ENCODE data around the gene FRK.
"Not testable (repeated sequence)": the region's sequence is repeated elsewhere in the genome, so short reads cannot be mapped to it uniquely, and the experiment has no call there.

Gene FRK, protein sequence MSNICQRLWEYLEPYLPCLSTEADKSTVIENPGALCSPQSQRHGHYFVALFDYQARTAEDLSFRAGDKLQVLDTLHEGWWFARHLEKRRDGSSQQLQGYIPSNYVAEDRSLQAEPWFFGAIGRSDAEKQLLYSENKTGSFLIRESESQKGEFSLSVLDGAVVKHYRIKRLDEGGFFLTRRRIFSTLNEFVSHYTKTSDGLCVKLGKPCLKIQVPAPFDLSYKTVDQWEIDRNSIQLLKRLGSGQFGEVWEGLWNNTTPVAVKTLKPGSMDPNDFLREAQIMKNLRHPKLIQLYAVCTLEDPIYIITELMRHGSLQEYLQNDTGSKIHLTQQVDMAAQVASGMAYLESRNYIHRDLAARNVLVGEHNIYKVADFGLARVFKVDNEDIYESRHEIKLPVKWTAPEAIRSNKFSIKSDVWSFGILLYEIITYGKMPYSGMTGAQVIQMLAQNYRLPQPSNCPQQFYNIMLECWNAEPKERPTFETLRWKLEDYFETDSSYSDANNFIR

DNA sequence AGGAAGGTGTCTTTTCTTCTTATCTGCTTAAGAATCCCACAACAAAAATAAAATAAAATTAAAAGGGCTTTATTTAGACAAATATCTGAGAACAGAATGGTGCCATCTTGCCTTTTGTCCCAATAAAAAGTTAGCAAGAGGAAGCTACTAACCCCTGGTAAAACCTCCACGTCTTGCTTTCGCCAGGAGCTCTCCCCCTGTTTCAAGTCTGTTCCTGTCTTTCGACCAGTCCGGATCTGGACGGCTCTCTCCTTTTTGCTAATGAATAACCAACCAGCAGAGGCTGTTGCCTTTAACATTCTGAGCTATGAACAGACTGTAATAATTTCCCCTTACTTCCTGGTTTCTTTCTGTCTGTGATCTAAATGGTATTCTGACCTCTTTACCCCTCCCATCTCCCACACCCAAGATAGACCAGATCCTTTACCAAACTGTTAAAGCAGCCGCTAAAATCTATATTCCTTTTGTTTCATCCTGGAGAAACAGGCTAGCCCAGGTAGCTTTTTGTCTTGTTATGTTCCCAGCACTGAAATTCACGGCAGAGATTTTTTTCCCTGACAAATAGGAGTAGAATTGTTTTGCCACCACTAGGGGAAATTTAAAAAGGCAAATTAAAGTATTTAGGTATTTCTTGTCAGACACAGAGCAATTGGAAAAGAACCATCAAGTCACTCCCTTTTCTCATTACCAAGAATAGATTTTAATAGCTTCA lies at the start of gene FRK:
FRK (minus strand) TSS at position 320 of the 712 bp plus-strand sequence. CDS start 580 bp downstream, outside the sequence.
- no peak for DNase-seq (ENCODE audit: low read depth in 2 of 2)

DNA sequence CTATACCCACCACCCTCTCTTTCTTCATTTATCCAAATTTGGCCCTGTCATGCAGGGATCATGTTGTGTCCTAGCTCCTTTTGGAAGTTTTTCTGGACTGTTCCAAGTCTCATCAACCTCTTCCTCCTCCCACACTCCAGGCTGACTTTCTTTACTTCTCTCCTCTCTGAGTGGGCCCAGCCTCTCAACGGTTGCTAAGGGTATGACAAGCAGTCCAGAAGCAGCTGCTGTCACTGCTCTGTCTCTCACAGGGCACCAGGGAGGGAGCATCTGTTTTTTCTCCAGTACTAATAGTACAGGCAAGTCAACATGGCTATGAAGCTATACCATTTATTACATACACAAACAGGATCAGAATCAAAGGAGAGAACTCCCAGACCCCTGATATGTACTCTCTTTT lies 48.1 kb upstream of the FRK start:
- DNase-seq (ENCODE audit: low read depth in 2 of 2): no peak

DNA sequence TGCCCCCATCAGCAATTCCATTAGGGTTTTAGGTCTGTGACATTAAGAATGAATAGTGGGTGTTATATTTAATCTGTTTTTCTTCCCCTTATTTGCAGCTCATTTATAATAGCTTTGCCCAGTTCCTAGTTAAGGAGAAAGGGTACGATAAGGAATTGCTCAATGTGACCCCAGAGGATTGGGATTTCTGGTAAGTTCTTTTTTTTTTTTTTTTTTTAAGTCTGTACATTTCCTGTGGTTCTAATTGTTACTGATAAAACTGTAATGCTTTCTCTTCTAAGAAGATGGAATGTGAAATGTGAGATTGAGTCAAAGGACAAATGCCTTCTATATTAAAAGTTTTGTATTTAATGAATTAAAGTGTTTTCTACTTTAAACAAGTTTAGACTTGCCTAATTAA lies 45.5 kb upstream of the FRK start:
- DNase-seq (ENCODE audit: low read depth in 2 of 2): no peak

DNA sequence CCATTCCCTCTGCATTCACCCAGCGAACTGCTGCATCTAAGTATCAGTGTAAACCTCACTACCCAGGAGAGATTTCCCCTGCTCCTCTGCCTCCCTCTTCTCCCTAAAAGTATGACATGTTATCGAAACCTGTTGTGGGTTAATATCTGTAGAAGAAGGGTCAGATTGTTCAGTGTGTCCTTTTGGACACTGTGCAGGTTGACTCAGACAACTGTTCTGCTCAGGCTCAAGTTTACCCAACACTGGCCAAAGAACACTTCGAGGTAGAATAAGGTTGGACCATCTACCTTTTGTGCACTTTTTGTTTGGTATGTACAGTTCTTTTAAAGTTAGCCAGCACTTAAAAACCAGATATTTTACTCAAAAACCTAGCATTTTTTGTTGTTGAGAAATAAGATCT lies 44.6 kb upstream of the FRK start:
- DNase-seq (ENCODE audit: low read depth in 2 of 2): no peak

DNA sequence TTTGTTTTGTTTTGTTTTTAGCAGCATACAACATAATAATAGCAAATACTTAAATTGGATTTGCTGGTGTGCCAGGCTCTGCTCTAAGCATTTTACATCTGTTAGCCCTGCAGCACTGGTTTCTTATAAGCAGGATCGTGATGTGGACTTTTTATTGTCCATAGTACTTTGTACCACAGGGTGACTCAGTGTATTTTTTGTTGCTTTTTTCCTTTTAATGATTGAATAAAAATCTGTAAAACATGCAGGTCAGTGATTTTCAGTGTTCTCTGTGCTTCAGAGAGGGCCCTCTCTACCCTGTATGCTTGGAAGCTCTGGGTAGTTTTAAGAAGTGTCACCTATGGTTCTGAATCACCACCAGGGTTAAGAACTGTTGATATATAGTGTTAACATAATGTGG lies 43.9 kb upstream of the FRK start:
- DNase-seq (ENCODE audit: low read depth in 2 of 2): no peak

DNA sequence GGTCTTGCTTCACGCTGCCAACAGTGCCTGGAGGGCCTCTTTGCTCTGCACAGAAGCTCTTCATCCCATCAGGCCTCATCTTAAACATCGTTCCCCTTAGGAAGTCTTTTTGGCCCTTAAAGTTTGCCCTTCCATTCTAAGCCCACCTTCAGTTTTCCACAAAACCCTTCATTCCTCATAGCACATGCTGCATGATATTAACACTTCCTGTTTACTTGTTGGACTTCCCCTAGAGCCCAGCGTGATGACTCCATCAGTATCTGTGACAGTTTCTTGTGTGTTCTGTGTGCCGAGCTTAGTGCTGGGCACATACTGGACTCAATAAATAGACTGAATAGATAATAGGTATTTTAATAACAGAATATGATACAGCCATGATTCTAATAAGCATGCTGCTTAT lies 42.2 kb upstream of the FRK start:
- no peak for DNase-seq (ENCODE audit: low read depth in 2 of 2)

DNA sequence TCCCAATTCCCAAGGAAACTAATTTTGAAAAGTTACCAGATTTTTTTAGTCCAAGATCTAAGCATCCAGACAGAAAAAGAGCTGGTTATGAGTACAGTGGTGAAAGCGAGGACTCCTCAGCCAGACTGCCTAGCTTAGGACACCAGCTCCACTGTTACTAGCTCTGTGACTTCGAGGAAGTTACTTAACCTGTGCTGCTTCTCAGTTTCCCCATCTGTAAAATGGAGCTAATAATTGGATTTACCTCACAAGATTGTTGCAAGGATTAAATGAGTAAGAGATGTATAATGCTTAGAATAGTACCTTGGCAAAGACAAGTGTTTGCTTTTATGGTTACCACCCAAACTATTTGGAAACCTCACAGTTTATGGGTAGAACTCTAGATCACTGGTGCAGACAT lies 41.1 kb upstream of the FRK start:
- no peak for DNase-seq (ENCODE audit: low read depth in 2 of 2)

DNA sequence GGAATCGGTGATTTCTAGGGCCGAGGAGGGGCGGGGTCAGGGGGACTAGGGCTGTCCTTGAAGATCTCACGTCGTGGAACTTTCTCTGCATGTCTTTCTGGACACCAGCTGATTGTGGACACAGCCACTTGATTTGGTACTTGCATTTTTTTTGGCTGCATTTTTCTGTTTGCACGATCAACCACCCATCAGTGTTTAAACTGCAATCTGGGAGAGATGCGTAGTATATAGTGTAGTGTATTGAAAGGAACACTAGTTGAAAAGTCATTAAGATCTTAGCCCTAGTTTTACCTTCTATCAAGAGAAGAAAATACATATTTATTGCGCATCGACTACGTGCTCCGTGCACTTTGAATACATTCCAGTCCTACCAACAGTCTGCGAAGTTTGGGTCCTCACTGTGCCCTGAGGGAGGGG lies 40.6 kb upstream of the FRK start:
- DNase-seq (ENCODE audit: low read depth in 2 of 2): no peak

DNA sequence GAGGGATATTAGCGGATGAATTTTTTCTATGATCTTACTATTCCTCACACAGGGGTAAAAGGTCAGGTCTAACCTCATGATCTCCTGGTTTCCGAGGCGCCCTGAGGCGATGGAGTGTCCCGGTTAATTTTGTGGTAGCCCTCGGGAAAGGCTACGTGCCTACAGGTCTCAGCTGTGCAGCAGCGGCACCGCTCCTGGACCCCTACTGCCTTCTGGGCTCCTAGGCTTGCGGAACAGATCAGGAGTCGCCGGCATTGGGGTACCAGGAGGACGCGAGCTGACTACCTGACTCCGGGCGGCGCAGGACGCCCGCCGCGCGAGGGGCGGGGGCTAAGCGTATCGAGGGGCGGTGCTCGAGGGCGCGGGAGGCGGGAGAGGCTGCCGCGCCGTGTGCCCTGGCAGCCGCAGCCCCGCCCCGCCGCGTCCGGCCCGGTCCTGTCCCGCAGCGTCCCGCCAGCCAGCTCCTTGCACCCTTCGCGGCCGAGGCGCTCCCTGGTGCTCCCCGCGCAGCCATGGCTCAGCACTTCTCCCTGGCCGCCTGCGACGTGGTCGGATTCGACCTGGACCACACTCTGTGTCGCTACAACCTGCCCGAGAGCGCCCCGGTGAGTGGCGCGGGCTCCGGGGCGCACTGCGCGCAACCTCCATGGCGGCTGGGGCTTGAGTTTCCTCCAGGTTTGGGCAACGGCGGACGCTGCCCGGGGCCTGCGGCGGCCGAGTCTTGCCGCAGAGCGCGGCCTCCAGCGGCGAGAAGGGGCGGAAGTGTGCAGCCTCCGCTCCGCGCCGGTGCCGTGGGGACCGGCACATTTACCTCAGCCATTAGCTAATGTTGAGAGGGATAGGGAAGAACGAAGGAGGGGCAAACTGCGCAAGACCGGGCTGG lies 40.0 kb upstream of the FRK start, which contains the start of gene NT5DC1:
NT5DC1 (plus strand) TSS at position 435 of the 883 bp plus-strand sequence; CDS start at position 513, 78 bp downstream.
- peak in 1 of 2 experiments; percentile 18 for DNase-seq (ENCODE audit: low read depth in 2 of 2)

DNA sequence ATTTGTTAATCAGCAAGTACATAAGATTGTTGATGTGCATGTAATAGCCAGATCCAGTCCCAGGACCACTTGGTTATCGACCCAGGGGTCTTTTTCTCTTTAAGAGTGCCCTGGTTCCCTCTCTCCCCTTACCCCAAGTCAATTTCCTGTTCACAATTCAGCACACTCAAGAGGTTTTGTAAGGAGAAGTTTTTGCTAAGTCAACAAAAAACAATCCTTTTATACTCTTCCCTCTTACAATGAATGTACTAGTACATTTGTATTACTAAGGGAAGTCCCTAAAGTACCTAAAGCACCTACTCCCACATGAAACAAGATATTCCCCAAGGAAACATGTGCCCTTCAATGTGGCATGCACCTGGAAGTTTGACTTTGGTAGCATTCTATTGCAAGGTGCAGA lies 38.3 kb upstream of the FRK start:
- no peak for DNase-seq (ENCODE audit: low read depth in 2 of 2)

DNA sequence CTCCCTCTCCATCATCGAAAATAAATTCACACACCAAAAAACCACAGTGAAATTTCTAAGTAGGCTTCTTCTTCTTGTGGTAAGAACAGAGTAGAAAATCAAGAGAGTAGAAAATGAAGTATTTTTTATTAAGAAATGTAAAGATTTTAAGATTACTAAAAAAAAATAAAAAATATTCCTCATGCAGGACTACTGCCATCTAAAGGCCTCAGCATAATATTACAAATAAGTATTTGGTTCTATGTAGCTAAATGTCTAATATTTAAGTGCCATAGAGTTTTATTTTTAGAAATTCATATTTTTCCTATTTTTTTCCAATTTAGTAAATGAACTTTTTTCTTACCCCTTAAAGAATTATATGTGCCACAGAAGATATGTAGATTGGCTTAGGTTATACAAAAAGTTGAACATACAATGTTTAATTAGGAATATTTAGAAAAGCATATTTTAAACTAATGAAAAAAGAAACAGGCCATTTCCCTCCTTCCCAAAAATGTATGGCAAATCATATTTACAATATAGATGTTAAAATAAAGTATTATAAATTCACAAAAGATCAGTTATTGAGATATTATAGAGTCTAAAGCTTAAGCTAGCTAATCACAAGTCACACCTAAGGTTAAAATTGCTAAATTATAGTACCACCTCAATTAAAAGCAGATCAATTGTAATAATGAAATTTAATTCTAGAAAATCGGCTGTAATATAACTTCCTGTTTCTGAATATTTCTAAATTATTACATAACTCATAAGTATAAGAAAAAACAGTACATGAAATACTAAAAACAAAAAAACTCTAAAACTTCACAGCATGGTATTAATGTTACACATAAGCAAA lies 36.5 kb upstream of the FRK start:
- no peak for DNase-seq (ENCODE audit: low read depth in 2 of 2)

DNA sequence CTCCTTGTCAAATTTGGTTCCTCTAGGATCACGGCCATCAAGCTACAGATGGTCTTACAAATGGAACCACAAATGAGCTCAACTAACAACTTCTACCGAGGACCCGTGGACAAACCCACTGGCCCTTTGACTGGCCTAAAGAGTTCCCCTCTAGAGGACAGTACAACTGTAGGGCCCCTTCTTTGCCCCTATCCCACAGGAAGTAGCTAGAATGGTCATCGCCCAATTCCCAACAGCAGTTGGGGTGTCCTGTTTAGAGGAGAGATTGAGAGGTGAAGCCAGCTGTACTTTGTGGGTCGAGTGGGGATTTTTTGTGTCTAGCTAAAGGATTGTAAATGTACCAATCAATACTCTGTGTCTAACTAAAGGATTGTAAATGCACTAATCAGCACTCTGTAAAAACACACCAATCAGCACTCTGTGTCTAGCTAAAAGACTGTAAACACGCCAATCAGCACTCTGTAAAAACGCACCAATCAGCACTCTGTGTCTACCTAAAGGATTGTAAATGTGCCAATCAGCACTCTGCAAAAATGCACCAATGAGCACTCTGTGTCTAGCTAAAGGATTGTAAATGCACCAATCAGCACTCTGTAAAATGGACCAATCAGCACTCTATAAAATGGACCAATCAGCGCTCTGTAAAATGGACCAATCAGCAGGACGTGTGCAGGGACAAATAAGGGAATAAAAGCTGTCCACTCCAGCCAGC lies 35.5 kb upstream of the FRK start:
- DNase-seq (ENCODE audit: low read depth in 2 of 2): not testable (repeated sequence)

DNA sequence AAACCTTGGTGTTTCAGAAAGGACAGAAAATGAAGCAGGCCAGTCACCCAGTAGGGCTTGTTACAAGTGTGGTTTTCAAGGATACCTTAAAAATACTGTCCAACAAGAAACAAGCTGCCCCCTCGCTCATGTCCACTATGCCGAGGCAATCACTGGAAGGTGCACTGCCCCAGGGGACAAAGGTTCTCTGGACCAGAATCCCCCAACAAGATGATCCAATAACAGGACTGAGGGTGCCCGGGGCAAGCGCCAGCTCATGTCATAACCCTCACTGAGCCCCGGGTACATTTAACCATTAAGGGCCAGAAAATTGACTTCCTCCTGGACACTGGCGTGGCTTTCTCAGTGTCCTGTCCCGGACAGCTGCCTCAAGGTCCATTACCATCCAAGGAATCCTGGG lies 33.4 kb upstream of the FRK start:
- no peak for DNase-seq (ENCODE audit: low read depth in 2 of 2)

DNA sequence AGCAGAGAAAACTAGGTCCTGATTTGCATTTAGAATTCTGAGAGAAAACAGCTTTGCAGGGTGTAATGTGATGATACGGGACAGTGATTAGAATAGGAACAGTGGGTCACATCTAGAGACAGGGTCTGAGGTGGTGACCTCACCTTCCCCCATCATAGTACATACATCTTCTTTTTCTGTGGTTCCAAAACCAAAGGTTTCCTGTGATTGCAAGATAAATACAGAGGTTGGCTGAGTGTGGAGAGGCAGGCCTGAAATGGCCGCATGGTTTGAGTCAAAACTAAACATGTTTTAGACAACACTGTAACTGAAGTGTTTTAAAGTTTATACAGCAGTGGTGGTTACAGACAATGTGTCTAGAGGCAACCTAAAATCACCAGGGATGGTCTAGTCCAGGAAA lies 29.6 kb upstream of the FRK start:
- DNase-seq (ENCODE audit: low read depth in 2 of 2): no peak

DNA sequence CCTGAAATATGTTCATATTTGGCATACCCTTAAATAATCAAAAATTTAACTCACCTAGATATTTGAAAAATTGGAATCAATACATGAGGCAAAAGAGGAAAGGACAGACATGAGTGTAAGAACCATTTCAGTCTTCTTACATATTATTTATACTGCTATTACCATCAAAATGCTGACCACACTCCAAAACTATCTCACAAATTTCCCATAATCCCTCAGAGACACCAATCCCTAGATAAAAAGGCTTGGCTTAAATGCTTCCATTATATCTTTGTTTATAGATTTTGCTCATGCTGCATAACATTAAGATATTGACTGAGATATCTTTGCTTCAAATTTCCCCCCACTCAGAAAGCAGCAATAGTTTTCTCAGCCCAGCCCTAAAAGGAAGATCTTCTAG lies 28.3 kb upstream of the FRK start:
- no peak for DNase-seq (ENCODE audit: low read depth in 2 of 2)

DNA sequence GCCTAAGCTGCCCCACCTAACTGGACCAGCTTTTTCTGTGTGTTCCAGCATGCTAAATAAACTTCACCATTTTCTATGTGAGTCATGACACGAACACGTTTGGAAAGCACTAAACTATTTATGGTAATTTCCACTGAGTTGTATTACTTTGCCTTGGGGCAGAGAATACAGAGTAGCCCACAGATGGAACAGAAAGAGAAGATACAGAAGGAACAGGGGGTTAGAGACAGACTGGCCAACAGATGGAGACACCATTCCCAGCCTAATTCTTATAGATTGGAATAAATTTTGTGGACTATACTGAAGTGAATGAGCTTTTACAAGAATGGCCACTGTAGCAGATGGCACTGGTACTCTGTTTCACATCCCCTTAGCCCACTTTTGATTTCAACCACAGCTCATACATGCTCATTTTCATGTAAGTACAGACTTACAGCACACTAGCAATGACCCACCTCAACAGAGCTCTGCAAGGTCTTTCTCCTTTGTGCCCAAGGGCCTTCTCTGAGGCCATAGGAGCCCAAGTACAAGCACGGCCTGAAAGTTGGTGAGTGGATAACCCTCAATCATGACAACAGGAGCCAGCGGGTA lies 26.8 kb upstream of the FRK start:
- peak in 1 of 2 experiments; percentile 3 for DNase-seq (ENCODE audit: low read depth in 2 of 2)

DNA sequence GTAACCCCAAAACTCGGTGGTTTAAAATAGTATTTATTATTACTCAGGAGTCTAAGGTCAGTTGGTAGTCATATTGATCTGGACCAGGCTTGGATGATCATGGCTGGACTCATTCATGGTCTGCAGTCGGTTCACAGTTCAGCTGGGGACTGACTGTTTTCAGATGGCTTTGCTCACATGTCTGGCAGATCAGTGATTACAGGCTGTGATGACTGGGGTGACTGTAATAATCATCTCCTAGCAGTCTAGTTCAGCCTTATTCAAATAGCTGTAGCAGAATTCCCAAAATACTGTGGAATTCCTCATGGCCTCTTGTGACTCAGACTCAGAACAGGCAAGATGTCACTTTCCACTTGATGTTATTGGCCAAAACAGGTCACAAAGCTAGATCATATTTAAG lies 23.6 kb upstream of the FRK start:
- no peak for DNase-seq (ENCODE audit: low read depth in 2 of 2)

DNA sequence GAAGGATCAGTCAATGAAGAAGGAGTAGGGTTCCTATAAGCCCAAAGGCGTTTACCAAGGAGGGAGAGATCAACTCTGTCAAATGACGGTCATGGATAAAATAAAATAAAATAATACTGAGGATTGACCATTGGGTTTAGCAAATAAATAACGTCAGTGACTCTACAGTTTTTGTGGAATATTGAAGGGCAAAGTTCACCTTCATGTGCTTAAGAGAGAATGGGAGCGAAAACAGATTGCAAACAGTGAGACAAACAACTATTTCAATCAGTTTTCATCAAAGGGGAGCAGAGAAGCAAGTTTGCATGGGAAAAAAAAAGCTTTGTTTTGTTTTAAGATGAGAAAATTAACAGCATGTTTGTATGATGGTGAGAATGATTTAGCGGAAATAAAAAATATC lies 22.4 kb upstream of the FRK start:
- no peak for DNase-seq (ENCODE audit: low read depth in 2 of 2)

DNA sequence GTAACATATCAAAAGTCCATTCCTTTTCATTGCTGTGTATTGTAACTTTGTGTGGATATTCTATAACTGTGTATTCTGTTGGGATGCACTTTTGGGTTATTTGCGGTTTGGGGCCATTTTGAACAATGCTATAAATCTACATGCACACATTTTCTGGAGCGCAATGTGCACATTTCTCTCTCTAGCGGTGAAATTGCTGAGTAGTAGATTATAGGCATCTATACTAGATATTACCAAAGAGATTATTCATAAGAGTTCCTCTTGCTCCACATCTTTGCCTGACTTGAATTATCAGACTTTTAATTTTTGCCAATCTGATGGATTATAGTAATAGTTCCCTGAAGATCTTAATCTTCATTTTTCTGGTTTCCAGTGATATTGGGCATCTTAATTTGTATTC lies 18.3 kb upstream of the FRK start:
- DNase-seq (ENCODE audit: low read depth in 2 of 2): no peak

DNA sequence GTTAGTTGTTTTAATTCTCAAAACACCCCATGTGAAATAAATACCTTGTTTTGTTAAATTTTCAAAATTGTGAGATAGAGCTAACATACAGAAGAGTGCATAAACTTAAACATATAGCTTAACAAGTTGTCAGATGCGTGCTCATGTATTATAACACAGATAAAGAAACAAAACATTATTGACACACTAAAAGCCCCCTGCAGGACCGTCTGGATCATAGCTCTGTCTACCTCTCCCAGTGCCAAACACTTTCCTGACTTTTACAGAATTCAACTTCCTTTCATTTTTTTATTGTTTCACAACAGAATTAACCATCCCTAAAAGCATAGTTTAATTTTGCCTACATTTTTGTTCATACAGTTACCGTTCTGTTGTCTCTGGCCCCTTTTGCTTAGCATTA lies 17.8 kb upstream of the FRK start:
- DNase-seq (ENCODE audit: low read depth in 2 of 2): no peak
